Nephron progenitor cell (in vitro differentiated cells): Measurements from ENCODE around the gene ESRRG.

Experiments used
- DNase-seq: peaks from one replicate; pipeline ENCODE4 v3.0.0; 2021
- H3K27ac Mint-ChIP-seq: 2 replicates; pipeline ENCODE4 v1.8.0; 2021; ENCODE audit warnings: mild to moderate bottlenecking, moderate library complexity, mixed read lengths
- H3K27me3 Mint-ChIP-seq: 2 replicates; pipeline ENCODE4 v1.8.0; 2021; ENCODE audit warnings: mild to moderate bottlenecking, low read depth, mixed read lengths; ENCODE audit not compliant: poor library complexity
- H3K36me3 Mint-ChIP-seq: 2 replicates; pipeline ENCODE4 v1.8.0; 2021; ENCODE audit warnings: low read depth, mixed read lengths
- H3K4me1 Mint-ChIP-seq: 2 replicates; pipeline ENCODE4 v1.8.0; 2021; ENCODE audit warnings: mixed read lengths
- H3K4me3 Mint-ChIP-seq: 2 replicates; pipeline ENCODE4 v1.8.0; 2021; ENCODE audit warnings: mild to moderate bottlenecking, moderate library complexity, mixed read lengths
- H3K9me3 Mint-ChIP-seq: 2 replicates; pipeline ENCODE4 v1.8.0; 2021; ENCODE audit warnings: mild to moderate bottlenecking, moderate library complexity, mixed read lengths
- TF ChIP-seq, protein P1 (sequence below): fragments of 200-600 bp; sonication (generic); IDR thresholded peaks from 2 replicates; pipeline ENCODE4 v1.5.0; 2021; ENCODE audit warnings: antibody characterized with exemption

The ESRRG gene

GRCh38 chr1:216598448-216598847 lies 124.8 kb downstream of the ESRRG start:
- TF ChIP-seq, protein P1, sequence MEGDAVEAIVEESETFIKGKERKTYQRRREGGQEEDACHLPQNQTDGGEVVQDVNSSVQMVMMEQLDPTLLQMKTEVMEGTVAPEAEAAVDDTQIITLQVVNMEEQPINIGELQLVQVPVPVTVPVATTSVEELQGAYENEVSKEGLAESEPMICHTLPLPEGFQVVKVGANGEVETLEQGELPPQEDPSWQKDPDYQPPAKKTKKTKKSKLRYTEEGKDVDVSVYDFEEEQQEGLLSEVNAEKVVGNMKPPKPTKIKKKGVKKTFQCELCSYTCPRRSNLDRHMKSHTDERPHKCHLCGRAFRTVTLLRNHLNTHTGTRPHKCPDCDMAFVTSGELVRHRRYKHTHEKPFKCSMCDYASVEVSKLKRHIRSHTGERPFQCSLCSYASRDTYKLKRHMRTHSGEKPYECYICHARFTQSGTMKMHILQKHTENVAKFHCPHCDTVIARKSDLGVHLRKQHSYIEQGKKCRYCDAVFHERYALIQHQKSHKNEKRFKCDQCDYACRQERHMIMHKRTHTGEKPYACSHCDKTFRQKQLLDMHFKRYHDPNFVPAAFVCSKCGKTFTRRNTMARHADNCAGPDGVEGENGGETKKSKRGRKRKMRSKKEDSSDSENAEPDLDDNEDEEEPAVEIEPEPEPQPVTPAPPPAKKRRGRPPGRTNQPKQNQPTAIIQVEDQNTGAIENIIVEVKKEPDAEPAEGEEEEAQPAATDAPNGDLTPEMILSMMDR = no peak
- Mint-ChIP-seq H3K27me3 (no peaks in the 10 kb centered on the region), H3K4me3 (no peak overlapping the region), H3K9me3 (no peaks in the 10 kb centered on the region), H3K4me1 (peaks cover 33% of the 10 kb centered on the region), H3K27ac (no peak overlapping the region), H3K36me3 (no peaks in the 10 kb centered on the region)
- DNase-seq = no peak

- Mint-ChIP-seq H3K27me3 (no peaks in the 10 kb centered on the region), H3K9me3 (no peaks in the 10 kb centered on the region), H3K36me3 (no peaks in the 10 kb centered on the region), H3K27ac (peak overlapping the region; percentile 29), H3K4me3 (peak overlapping the region; percentile 28), H3K4me1 (peaks cover 30% of the 10 kb centered on the region)
- DNase-seq = no peak
- TF ChIP-seq, protein P1 = no peak
Observed at GRCh38 chr1:216596281-216596862, 126.9 kb downstream of the ESRRG start.

DNA sequence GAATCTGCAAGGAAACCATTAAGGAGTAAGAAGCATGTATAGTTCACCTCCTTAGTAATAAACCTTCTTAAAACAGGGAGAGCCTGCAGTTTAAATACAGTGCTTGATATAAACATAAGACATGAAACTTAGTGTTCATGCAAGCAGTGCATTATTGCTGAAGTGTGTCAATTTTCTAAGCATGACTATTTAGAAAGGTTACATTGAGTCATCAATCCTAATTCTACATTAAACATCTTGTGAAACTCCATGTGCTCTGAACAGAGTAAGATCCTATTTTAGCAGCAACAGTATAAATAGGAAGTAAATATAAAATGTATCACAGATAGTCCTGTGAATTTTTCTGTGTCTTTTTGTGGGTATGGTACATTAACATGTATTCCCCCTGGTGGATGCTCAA lies 135.5 kb downstream of the ESRRG start:
- Mint-ChIP-seq H3K27ac (no peak overlapping the region), H3K4me1 (no peaks in the 10 kb centered on the region), H3K4me3 (no peak overlapping the region), H3K36me3 (peaks cover 6% of the 10 kb centered on the region), H3K27me3 (peaks cover 4% of the 10 kb centered on the region), H3K9me3 (peaks cover 9% of the 10 kb centered on the region)
- TF ChIP-seq, protein P1 = no peak
- DNase-seq = no peak

DNA sequence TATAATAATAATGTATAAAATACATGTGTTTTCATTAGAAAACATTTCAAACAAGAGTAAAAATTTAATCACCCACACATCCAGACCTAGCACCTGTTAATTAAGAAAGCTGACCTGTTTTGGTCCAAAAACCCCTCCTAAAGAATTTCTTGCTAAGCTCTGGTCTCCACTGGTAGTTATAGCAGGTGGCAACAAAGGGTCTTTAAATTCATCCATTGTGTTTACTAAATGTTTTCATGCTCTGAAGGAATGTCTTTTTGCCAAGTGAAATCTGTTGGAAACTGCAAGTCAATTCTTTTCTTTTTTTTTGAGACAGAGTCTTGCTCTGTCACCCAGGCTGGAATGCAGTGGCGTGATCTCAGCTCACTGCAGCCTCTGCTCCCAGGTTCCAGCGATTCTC lies 141.1 kb downstream of the ESRRG start:
- Mint-ChIP-seq H3K27ac (no peak overlapping the region), H3K36me3 (peaks cover 6% of the 10 kb centered on the region)
- TF ChIP-seq, protein P1 = no peak

GRCh38 chr1:216580538-216581057 lies 142.6 kb downstream of the ESRRG start:
- H3K9me3 Mint-ChIP-seq = peaks cover 11% of the 10 kb centered on the region
- TF ChIP-seq, protein P1 = no peak
- no peak overlapping the region for H3K4me3 Mint-ChIP-seq
- H3K4me1 Mint-ChIP-seq = peaks cover 13% of the 10 kb centered on the region
- H3K36me3 Mint-ChIP-seq = peaks cover 6% of the 10 kb centered on the region
- no peak overlapping the region for H3K27ac Mint-ChIP-seq
- DNase-seq = no peak
- H3K27me3 Mint-ChIP-seq = no peaks in the 10 kb centered on the region

More for the DNA sequence above, 141.1 kb downstream of the ESRRG start:
- no peak for DNase-seq
- Mint-ChIP-seq H3K4me3 (no peak overlapping the region), H3K9me3 (peaks cover 11% of the 10 kb centered on the region), H3K4me1 (peaks cover 13% of the 10 kb centered on the region), H3K27me3 (no peaks in the 10 kb centered on the region)
